ENCODE measurements around the gene TSEN15.
"Not testable (repeated sequence)": the region's sequence is repeated elsewhere in the genome, so short reads cannot be mapped to it uniquely, and the experiment has no call there.

The TSEN15 gene

DNA sequence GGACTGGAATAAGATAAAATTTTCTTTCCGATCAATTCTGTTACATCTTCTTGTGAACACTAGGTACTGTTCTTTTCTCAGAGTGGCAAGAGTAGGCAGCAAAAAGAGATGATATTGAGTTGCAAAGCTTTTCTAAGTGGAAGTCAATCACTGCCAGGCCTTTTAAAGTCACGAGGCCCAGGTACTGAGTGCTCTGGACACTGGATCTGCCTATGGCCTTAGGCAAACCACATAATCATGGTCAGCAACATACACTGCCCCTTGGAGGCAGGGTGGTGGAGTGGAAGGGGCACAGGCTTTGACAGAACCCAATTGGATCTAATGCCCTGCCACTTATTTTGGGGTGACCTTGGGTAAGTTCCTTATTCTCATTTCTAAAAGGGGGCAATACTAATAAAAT lies 41.5 kb downstream of the TSEN15 start:
- H3K4me3 ChIP-seq (ENCODE audit: low read depth, low read length): no peak overlapping the region
- no peak for DNase-seq (ENCODE audit: low read depth)
- TF ChIP-seq, protein P1, sequence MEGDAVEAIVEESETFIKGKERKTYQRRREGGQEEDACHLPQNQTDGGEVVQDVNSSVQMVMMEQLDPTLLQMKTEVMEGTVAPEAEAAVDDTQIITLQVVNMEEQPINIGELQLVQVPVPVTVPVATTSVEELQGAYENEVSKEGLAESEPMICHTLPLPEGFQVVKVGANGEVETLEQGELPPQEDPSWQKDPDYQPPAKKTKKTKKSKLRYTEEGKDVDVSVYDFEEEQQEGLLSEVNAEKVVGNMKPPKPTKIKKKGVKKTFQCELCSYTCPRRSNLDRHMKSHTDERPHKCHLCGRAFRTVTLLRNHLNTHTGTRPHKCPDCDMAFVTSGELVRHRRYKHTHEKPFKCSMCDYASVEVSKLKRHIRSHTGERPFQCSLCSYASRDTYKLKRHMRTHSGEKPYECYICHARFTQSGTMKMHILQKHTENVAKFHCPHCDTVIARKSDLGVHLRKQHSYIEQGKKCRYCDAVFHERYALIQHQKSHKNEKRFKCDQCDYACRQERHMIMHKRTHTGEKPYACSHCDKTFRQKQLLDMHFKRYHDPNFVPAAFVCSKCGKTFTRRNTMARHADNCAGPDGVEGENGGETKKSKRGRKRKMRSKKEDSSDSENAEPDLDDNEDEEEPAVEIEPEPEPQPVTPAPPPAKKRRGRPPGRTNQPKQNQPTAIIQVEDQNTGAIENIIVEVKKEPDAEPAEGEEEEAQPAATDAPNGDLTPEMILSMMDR (conservative IDR thresholded peaks at IDR 0.05; ENCODE audit: low read depth, low read length): no peak

DNA sequence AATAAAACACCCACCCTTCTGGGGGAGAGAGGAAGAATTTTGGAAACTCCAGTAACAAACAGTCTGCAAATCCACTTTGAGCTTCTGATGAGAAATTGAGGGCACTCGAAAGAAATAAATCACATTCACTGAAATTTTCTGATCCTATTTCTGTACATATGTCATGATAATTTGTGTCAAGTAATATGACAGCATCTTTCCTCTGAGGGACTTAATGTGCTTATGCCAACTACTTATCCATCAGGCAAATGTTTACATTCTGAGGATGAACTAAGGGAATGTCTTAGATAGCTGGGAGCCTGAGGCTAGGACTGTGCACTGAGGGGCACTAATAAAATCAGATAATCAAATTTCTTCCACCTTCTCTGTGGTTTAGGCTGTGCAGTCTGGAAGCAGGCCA lies 44.5 kb downstream of the TSEN15 start:
- no peak overlapping the region for H3K4me3 ChIP-seq (ENCODE audit: low read depth, low read length)
- TF ChIP-seq, protein P1 (conservative IDR thresholded peaks at IDR 0.05; ENCODE audit: low read depth, low read length): no peak
- DNase-seq (ENCODE audit: low read depth): no peak

DNA sequence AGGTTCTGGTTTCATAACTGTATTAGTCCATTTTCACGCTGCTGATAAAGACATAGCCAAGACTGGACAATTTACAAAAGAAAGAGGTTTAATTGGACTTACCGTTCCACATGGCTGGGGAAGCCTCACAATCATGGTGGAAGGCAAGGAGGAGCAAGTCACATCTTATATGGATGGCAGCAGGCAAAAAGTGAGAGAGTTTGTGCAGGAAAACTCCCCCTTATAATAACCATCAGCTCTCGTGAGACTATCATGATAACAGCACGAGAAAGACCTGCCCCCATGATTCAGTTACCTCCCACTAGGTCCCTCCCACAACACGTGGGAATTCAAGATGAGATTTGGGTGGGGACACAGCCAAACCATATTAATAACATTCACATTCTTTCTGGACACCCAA lies 45.0 kb downstream of the TSEN15 start:
- not testable (repeated sequence) for DNase-seq (ENCODE audit: low read depth); H3K4me3 ChIP-seq (ENCODE audit: low read depth, low read length)

DNA sequence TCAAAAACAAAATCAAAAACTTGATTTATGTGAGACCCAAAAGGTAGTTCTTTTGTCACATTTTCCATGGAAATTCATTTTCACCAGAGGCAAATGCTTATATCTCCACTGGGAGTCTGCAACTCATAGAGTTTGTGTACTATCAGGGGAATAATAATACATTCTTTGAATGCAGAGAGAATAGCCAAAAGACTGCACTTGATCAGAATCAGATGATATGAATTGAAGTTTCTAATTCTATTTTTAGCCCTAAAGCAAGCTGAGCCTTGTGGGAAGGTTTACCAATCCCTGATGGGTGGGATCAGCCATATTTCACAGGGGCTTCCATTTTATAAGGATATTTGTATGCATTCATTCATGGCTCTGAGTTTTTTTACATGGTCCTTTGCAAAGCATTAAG lies 49.6 kb downstream of the TSEN15 start:
- DNase-seq (ENCODE audit: low read depth): no peak
- no peak overlapping the region for H3K4me3 ChIP-seq (ENCODE audit: low read depth, low read length)
- TF ChIP-seq, protein P1 (conservative IDR thresholded peaks at IDR 0.05; ENCODE audit: low read depth, low read length): no peak

DNA sequence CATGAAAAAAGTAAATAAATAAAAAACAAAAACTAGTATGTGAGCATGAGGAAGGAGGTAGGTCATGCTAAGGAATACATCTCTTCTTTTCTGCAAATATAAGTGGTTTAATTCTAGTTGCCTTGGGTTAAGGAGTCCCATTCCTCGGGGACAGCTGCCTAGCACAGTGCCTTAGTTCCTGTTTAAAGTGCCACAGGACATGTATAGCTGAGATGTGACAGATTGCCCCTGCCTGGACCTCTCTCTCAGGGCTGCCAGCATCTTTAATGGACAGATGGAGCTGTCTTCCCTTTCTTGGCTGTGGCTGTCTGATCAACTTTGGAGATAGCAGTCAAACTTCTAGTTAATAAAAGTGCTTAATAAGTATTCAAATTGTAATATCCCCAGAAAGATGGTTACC lies 50.0 kb downstream of the TSEN15 start:
- H3K4me3 ChIP-seq (ENCODE audit: low read depth, low read length): no peak overlapping the region
- TF ChIP-seq, protein P1 (conservative IDR thresholded peaks at IDR 0.05; ENCODE audit: low read depth, low read length): no peak
- DNase-seq (ENCODE audit: low read depth): no peak

DNA sequence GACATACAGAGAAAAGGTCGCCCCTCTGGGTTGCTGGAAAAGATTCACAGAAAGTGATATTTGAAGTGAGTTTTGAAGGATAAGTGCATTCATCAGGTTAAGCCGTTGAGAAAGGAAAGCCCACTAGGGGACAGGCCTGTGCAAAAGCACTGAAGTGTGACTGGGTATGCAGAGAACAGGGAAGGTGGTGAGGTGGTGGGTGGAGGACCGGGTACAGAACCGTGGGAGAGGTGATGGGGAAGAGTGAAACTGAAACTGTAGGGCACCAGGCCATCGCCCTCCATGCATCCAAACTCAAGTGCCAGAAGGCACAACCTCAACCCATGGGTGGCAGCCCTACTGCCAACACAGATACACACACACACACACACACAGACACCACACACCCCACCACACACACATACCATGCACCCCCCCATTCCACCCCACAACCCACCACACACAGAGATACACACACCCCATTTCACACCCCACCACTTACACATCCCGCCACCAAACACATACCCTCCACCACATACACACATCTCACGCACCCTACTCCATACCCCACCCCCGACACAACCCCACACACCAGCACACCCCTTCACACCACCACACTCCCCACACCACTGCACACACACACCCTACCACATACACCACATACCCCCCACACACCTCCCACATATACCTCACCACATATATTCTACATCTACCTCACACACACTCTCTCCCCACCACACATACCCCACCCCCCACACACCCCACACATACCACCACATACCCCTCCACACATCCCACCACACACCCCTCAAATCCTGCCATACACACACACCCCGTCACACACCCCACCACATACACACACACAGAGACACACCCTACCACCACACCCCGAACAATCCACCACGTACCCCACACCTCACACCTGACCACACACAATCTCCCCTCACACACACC lies 59.0 kb downstream of the TSEN15 start:
- TF ChIP-seq, protein P1 (conservative IDR thresholded peaks at IDR 0.05; ENCODE audit: low read depth, low read length): peak; percentile 30
- DNase-seq (ENCODE audit: low read depth): no peak
- no peak overlapping the region for H3K4me3 ChIP-seq (ENCODE audit: low read depth, low read length)

DNA sequence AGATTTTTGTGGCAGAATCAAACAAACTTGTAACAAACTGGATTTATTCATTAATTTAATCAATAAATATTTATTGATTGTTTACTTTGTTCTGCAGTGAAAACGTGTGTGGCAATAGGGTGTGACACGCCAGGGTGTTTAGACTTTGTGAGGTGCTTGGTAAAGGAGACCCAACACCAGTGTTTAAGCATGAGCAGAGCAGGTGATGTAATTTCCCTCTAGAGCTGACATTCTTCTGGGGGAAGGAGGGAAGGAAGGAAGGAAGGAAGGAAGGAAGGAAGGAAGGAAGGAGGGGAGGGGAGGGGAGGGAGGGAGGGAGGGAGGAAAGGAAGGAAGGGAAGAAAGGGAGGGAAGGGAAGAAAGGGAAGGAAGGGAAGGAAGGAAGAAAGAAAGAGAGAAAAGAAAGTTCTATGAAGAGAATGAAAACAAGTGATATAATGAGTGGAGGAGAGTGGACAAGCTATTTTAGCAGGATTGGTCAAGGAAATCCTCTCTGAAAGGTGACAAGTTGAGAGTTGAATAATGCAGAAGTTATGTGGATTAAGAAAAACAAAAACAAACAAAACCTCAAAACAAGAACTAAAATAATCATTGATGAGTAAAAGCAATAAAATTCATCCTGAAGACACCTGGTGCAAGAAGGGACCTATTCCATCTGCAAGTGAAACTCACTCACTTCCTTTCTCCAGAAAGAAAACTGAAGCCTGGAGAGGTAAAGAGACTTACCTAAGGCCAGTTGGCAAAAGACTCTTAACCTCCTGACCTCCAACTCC lies 60.8 kb downstream of the TSEN15 start:
- TF ChIP-seq, protein P1 (conservative IDR thresholded peaks at IDR 0.05; ENCODE audit: low read depth, low read length): no peak
- H3K4me3 ChIP-seq (ENCODE audit: low read depth, low read length): no peak overlapping the region
- no peak for DNase-seq (ENCODE audit: low read depth)

Measured in choroid plexus epithelial cell (primary cell).